ENCODE results near the gene CCDC175. TPM values are rescaled to one million over a fixed set of nuclear protein-coding genes. Genes with fewer than 3 reads are reported as not detected.

Gene CCDC175
- total and polyA plus RNA-seq, 10 of the 15 experiments (the other 5 are each of a cell fraction or from before 2014, with no cell fraction given): not detected

DNA sequence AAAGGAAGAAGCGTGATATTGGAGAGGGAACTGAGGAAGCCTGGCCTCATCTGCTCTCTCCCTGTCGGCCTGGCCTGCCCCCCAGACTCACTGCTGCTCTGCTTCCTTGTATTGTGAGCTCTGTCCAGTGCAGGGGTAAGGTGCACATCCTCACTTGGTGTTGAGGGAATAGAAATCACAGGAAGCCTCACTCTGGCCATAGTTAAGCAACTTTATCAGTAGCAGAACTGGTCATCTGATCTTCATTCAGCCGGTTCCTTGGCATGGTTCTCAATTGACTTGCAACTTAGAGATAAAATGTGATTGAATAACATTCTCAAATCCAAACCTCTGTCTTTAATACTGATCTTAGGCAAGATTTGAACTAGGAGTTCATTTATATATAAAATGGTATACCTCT, 11.5 kb upstream of the CCDC175 start:
- H3K4me1 ChIP-seq (ENCODE audit: control insufficient read depth, insufficient read depth, low read length): no peaks in the 10 kb centered on the region
- RAD21 ChIA-PET (ENCODE audit: unreplicated experiment): no interaction called here
- TF ChIP-seq SIN3A (IDR thresholded peaks at IDR 0.05; ENCODE audit: low read depth, low read length) (no peak), JUNB (IDR thresholded peaks at IDR 0.05) (no peak), HDAC6 (IDR thresholded peaks at IDR 0.05; ENCODE audit: unreplicated experiment) (no peak), MTA3 (IDR thresholded peaks at IDR 0.05; ENCODE audit: borderline replicate concordance, low read length) (no peak), KLF5 (IDR thresholded peaks at IDR 0.05; ENCODE audit: partially characterized antibody) (no peak)
- TF ChIP-seq, protein P1, sequence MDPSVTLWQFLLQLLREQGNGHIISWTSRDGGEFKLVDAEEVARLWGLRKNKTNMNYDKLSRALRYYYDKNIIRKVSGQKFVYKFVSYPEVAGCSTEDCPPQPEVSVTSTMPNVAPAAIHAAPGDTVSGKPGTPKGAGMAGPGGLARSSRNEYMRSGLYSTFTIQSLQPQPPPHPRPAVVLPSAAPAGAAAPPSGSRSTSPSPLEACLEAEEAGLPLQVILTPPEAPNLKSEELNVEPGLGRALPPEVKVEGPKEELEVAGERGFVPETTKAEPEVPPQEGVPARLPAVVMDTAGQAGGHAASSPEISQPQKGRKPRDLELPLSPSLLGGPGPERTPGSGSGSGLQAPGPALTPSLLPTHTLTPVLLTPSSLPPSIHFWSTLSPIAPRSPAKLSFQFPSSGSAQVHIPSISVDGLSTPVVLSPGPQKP (IDR thresholded peaks at IDR 0.05; ENCODE audit: low read depth, low read length): no peak
- TF ChIP-seq, protein P2, sequence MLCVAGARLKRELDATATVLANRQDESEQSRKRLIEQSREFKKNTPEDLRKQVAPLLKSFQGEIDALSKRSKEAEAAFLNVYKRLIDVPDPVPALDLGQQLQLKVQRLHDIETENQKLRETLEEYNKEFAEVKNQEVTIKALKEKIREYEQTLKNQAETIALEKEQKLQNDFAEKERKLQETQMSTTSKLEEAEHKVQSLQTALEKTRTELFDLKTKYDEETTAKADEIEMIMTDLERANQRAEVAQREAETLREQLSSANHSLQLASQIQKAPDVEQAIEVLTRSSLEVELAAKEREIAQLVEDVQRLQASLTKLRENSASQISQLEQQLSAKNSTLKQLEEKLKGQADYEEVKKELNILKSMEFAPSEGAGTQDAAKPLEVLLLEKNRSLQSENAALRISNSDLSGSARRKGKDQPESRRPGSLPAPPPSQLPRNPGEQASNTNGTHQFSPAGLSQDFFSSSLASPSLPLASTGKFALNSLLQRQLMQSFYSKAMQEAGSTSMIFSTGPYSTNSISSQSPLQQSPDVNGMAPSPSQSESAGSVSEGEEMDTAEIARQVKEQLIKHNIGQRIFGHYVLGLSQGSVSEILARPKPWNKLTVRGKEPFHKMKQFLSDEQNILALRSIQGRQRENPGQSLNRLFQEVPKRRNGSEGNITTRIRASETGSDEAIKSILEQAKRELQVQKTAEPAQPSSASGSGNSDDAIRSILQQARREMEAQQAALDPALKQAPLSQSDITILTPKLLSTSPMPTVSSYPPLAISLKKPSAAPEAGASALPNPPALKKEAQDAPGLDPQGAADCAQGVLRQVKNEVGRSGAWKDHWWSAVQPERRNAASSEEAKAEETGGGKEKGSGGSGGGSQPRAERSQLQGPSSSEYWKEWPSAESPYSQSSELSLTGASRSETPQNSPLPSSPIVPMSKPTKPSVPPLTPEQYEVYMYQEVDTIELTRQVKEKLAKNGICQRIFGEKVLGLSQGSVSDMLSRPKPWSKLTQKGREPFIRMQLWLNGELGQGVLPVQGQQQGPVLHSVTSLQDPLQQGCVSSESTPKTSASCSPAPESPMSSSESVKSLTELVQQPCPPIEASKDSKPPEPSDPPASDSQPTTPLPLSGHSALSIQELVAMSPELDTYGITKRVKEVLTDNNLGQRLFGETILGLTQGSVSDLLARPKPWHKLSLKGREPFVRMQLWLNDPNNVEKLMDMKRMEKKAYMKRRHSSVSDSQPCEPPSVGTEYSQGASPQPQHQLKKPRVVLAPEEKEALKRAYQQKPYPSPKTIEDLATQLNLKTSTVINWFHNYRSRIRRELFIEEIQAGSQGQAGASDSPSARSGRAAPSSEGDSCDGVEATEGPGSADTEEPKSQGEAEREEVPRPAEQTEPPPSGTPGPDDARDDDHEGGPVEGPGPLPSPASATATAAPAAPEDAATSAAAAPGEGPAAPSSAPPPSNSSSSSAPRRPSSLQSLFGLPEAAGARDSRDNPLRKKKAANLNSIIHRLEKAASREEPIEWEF (IDR thresholded peaks at IDR 0.05; ENCODE audit: insufficient replicate concordance, low read depth, low read length): no peak
- TF ChIP-seq, protein P3, sequence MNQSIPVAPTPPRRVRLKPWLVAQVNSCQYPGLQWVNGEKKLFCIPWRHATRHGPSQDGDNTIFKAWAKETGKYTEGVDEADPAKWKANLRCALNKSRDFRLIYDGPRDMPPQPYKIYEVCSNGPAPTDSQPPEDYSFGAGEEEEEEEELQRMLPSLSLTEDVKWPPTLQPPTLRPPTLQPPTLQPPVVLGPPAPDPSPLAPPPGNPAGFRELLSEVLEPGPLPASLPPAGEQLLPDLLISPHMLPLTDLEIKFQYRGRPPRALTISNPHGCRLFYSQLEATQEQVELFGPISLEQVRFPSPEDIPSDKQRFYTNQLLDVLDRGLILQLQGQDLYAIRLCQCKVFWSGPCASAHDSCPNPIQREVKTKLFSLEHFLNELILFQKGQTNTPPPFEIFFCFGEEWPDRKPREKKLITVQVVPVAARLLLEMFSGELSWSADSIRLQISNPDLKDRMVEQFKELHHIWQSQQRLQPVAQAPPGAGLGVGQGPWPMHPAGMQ (IDR thresholded peaks at IDR 0.05; ENCODE audit: borderline replicate concordance): no peak
- H3K27ac ChIP-seq (ENCODE audit: control insufficient read depth, insufficient read depth): no peak overlapping the region
- POLR2A ChIA-PET: no interaction called here
- no peaks in the 10 kb centered on the region for H3K9me3 ChIP-seq (replicated peaks; ENCODE audit: control insufficient read depth, insufficient read depth, low read length)
- H2AFZ ChIP-seq (ENCODE audit: control insufficient read depth, low read depth, low read length): no peak overlapping the region
- H4K20me1 ChIP-seq (ENCODE audit: control insufficient read depth, insufficient read depth): no peaks in the 10 kb centered on the region
- BruUV-seq (replicated peaks): no TSS peak
- 33% methylated on average over 3 of the region's 3 CpGs for WGBS (ENCODE audit: insufficient coverage, insufficient replicate concordance, low lambda C conversion rate, missing lambda C conversion rate)
- no peaks in the 10 kb centered on the region for H3K27me3 ChIP-seq (replicated peaks in 1 of 2; ENCODE audit: control insufficient read depth in 2 of 2, insufficient read depth in 2 of 2, low read length in 1 of 2)
- intact Hi-C loops (cut with micrococcal nuclease; ENCODE audit: unreplicated experiment) (no loop called here), in situ Hi-C loops (cut with MboI) (no loop called here)
- DNase-seq (ENCODE audit: low read depth, low spot score) (no peak), ATAC-seq (no peak), FAIRE-seq (no peak)
- H3K9ac ChIP-seq (ENCODE audit: control insufficient read depth, insufficient read depth, low read length): no peak overlapping the region
- H3K4me3 ChIP-seq: no peak overlapping the region
- no peak overlapping the region for H3K4me2 ChIP-seq (ENCODE audit: control insufficient read depth, insufficient read depth)
- SMC1A ChIA-PET (ENCODE audit: uncharacterized antibody, unreplicated experiment): no interaction called here
- CTCF ChIA-PET: no interaction called here
- no peaks in the 10 kb centered on the region for H3K36me3 ChIP-seq (ENCODE audit: control insufficient read depth in 2 of 2, insufficient read depth in 2 of 2, low read length in 1 of 2)
- H3K79me2 ChIP-seq (ENCODE audit: control insufficient read depth, insufficient read depth, low read length): no peaks in the 10 kb centered on the region

All from GM12878 (cell line).